Stimulated activated CD8-positive, alpha-beta memory T cell treated with anti-CD3 and anti-CD28 coated beads, Interleukin-4, amount 100 ng/mL, for 4 hours (primary cell): ENCODE measurements around the gene RGPD3.

ENCODE experiments used
- DNase-seq, 2 donors: peaks; one replicate each; pipeline ENCODE4 v3.0.0-alpha.2; 2020; ENCODE audit warnings: low read depth in 2 of 2, low spot score in 1 of 2

The RGPD3 gene

GRCh38 chr2:106343274-106343673 lies 124.9 kb downstream of the RGPD3 start:
- no peak for DNase-seq

- no peak for DNase-seq
These were observed 125.4 kb downstream of the RGPD3 start for GRCh38 chr2:106342831-106343251.

- DNase-seq, result no peak
These were observed 126.5 kb downstream of the RGPD3 start for GRCh38 chr2:106341666-106342065.
